Measurements from ENCODE around the gene ITPA. TPM values are rescaled to one million over a fixed set of nuclear protein-coding genes. Genes with fewer than 3 reads are reported as not detected.

ITPA gene
- total RNA-seq, 1 experiment from 2014 or later, result 117 TPM

GRCh38 chr20:3174442-3175261, 34.6 kb upstream of the ITPA start:
- intact Hi-C loops (cut with micrococcal nuclease), result no loop called here
- H3K79me2 ChIP-seq (ENCODE audit: low read length), result no peaks in the 10 kb centered on the region
- no peaks in the 10 kb centered on the region for H3F3A ChIP-seq (ENCODE audit: low read length, unreplicated experiment)
- H3K9ac ChIP-seq (ENCODE audit: low read length), result peak overlapping the region; percentile 29
- no peaks in the 10 kb centered on the region for H3K9me3 ChIP-seq (ENCODE audit: low read length)
- peak overlapping the region; percentile 92 for H3K4me3 ChIP-seq (ENCODE audit: low read length)
- peaks cover 12% of the 10 kb centered on the region for H3K4me1 ChIP-seq (ENCODE audit: insufficient read depth, low read length)
- TF ChIP-seq EZH2phosphoT487 (IDR thresholded peaks at IDR 0.05; ENCODE audit: borderline replicate concordance, low read length) (no peak), CTCF (conservative IDR thresholded peaks at IDR 0.05; ENCODE audit: low read depth, low read length) (no peak), EZH2 (IDR thresholded peaks at IDR 0.05; ENCODE audit: low read length, unreplicated experiment) (no peak)
- H3K9me2 ChIP-seq (replicated peaks; ENCODE audit: low read length), result no peaks in the 10 kb centered on the region
- CTCF ChIA-PET, result interaction anchor here (0.6 kb wide), 1 partner anchor 101 kb away, joined by 3 read pairs; no protein-coding TSS in a partner anchor
- POLR2A ChIA-PET (ENCODE audit: unreplicated experiment), result no interaction called here
- no peaks in the 10 kb centered on the region for H3K36me3 ChIP-seq (ENCODE audit: low read depth, low read length)
- no peaks in the 10 kb centered on the region for H3K27me3 ChIP-seq (ENCODE audit: low read length)
- H3K4me2 ChIP-seq (ENCODE audit: low read length), result peak overlapping the region; percentile 89
- H4K20me1 ChIP-seq (ENCODE audit: low read length), result no peaks in the 10 kb centered on the region
- DNase-seq (peak; percentile 55), ATAC-seq (peak; percentile 55)
- peak overlapping the region; percentile 100 for H2AFZ ChIP-seq (ENCODE audit: low read length)
- no peak overlapping the region for H3K27ac ChIP-seq (ENCODE audit: low read length)
- TSS peak; percentile 42 for BruUV-seq (replicated peaks)

- no TSS peak for BruUV-seq (replicated peaks)
- Histone ChIP-seq H3K79me2 (ENCODE audit: low read length) (no peaks in the 10 kb centered on the region), H3K27me3 (ENCODE audit: low read length) (no peaks in the 10 kb centered on the region), H3K9me3 (ENCODE audit: low read length) (no peaks in the 10 kb centered on the region), H3K9me2 (replicated peaks; ENCODE audit: low read length) (no peaks in the 10 kb centered on the region), H3K4me1 (ENCODE audit: insufficient read depth, low read length) (peaks cover 12% of the 10 kb centered on the region), H4K20me1 (ENCODE audit: low read length) (no peaks in the 10 kb centered on the region), H3F3A (ENCODE audit: low read length, unreplicated experiment) (no peaks in the 10 kb centered on the region), H3K27ac (ENCODE audit: low read length) (no peak overlapping the region), H3K4me2 (ENCODE audit: low read length) (peak overlapping the region; percentile 89), H2AFZ (ENCODE audit: low read length) (no peak overlapping the region), H3K9ac (ENCODE audit: low read length) (no peak overlapping the region), H3K4me3 (ENCODE audit: low read length) (peak overlapping the region; percentile 92; the same call in 1 of the 2 replicates), H3K36me3 (ENCODE audit: low read depth, low read length) (no peaks in the 10 kb centered on the region)
- DNase-seq (no peak), ATAC-seq (no peak)
- intact Hi-C loops (cut with micrococcal nuclease), result no loop called here
- ChIA-PET POLR2A (ENCODE audit: unreplicated experiment) (no interaction called here), CTCF (interaction anchor here (0.6 kb wide), 1 partner anchor 101 kb away, joined by 3 read pairs; no protein-coding TSS in a partner anchor)
- no peak for TF ChIP-seq EZH2 (IDR thresholded peaks at IDR 0.05; ENCODE audit: low read length, unreplicated experiment)
- TF ChIP-seq EZH2phosphoT487 (IDR thresholded peaks at IDR 0.05; ENCODE audit: borderline replicate concordance, low read length), result no peak
- TF ChIP-seq CTCF (conservative IDR thresholded peaks at IDR 0.05; ENCODE audit: low read depth, low read length), result no peak
Measured at GRCh38 chr20:3175270-3175669, 34.0 kb upstream of the ITPA start.

Data from PC-3 (cell line).